RPMI7951 (cell line): ENCODE measurements around the gene TSC22D4. TPM values are rescaled to one million over a fixed set of nuclear protein-coding genes. Genes with fewer than 3 reads are reported as not detected.
"Not testable (repeated sequence)": the region's sequence is repeated elsewhere in the genome, so short reads cannot be mapped to it uniquely, and the experiment has no call there.

Experiments
- DNase-seq: peaks from one replicate; pipeline ENCODE4 v3.0.0-alpha.2; 2012; ENCODE audit warnings: low read depth
- total RNA-seq: library from RNA; depleted of rRNA; stranded (reverse); fragments of >200 nt; shearing (Covaris generic); gene quantifications from 2 replicates; pipeline ENCODE4 v1.2.3, GENCODE V29; 2014; rRNA removed

TSC22D4 gene
- 12.5 and 23.6 TPM in 2 replicates for total RNA-seq

DNA sequence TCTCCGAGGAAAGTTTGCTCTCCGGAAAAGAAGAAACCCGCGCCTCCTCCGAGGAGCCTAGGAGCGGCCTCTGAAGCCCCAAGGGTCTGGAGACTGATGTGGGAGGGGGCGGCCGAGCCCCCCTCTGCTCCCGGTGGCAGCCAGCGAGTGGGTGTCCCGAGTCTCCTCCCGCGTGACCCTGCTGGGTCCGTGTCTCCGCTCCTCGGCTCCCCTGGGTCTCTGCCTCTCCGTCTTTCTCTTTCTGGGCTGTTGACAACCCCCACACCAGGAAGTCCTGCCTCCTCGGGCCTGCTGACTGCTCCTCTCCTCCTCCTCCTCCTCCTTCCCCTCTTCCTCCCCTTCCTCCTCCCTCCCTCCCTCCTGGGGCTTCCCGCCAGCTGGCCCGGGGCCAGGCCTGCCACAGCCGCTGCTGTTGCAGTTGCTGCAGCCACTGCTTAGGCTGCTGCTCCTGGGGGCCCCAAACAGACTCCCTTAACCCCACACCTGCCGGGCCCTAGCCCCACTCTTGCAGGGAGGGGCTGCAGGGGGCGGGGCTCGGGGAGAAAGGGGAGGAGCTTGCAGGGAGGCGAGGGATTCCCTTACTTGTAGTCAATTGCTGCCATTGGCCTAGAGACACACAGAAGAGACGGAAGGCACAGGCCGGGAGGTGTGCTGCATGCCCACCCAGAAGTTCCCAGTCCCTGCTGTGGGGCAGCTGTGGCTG, at the start of gene TSC22D4:
TSS of gene TSC22D4 (minus strand) at position 257 of the 703 bp plus-strand sequence. CDS start 1,176 bp downstream, outside the sequence.
- peak; percentile 93 for DNase-seq

DNA sequence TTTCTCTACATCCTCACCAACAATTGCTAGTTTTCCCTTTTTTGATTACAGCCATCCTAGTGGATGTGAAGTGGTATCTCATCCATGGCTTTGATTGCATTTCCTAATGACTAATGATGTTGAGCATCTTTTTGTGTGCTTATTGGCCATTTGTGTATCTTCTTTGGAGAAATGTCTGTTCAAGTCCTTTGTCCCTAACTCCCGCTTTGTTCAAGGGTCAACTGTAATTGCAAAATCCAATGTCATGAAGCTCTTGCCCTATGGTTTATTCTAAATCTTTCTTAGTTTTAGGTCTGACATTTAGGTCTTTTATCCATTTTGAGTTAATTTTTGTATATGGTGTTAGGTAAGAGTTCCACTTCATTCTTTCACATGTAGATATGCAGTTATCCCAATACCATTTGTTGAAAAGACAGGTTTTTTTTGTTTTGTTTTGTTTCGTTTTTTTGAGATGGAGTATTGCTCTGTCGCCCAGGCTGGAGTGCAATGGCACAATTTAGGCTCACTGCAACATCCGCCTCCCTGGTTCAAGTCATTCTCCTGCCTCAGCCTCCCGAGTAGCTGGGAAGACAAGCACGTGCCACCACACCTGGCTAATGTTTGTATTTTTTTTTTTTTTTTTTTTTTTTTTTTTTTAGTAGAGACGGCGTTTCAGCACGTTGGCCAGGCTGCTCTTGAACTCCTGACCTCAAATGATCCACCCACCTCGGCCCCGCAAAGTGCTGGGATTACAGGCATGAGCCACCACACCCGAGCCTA, 49.3 kb upstream of the TSC22D4 start:
- not testable (repeated sequence) for DNase-seq

DNA sequence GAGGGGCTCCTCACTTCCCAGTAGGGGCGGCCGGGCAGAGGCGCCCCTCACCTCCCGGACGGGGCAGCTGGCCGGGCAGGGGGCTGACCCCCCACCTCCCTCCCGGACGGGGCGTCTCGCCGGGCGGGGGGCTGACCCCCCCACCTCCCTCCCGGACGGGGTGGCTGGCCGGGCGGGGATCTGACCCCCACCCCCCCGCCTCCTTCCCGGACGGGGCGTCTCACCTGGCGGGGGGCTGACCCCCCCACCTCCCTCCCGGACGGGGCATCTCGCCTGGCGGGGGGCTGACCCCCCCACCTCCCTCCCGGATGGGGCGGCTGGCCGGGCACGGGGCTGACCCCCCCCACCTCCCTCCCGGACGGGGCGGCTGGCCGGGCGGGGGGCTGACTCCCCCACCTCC, 44.2 kb upstream of the TSC22D4 start:
- DNase-seq = not testable (repeated sequence)

DNA sequence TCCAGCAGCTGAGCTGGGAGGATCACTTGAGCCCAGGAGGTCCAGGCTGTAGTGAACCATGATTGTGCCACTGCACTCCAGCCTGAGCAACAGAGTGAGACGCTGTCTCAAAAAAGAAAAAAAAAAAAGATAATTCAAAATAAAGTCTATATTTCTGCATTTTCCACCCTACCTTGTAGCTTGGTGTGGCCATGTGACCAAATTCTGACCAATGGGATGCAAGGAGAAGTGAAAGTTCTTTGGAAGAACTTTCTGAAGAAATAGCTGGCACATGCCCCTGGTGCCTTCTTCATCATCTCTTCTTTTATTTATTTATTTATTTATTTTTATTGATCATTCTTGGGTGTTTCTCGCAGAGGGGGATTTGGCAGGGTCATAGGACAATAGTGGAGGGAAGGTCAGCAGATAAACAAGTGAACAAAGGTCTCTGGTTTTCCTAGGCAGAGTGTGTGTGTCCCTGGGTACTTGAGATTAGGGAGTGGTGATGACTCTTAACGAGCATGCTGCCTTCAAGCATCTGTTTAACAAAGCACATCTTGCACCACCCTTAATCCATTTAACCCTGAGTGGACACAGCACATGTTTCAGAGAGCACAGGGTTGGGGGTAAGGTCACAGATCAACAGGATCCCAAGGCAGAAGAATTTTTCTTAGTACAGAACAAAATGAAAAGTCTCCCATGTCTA, 43.0 kb upstream of the TSC22D4 start:
- not testable (repeated sequence) for DNase-seq

DNA sequence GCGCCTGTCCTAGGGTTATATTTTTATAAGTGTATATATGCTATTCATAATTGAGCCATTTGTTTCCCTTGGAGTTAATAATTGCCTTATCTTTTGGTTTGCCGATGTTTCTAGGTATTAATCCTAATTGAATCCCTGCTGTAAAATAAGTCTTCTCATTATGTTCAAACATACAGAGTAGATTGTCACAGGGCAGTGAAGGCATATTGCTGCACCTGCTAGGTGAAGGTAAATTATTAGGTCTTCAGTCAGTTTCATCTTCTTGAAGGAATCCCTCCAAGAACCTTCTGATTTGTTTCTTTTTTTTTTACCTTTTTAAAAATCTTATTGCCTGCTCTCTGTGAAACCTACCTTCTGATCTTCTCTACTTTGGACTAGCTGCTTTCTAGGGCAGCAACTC, 42.1 kb upstream of the TSC22D4 start:
- DNase-seq = no peak

DNA sequence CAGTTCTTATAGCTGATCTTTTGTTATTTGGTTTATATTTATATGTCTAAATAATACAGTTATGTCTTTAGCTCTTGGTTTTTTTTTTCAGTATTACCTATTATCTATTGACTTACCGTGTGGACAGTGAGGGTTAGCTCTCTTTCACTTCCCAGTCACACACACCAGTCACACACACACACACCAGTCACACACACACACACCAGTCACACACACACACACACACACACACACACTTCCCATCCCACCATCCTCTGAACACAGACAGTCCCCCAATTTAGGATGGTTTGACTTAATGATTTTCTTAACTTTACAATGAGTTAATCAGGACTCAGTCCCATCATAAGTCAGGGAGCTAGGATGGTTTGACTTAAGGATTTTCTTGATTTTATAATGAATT, 41.1 kb upstream of the TSC22D4 start:
- no peak for DNase-seq

DNA sequence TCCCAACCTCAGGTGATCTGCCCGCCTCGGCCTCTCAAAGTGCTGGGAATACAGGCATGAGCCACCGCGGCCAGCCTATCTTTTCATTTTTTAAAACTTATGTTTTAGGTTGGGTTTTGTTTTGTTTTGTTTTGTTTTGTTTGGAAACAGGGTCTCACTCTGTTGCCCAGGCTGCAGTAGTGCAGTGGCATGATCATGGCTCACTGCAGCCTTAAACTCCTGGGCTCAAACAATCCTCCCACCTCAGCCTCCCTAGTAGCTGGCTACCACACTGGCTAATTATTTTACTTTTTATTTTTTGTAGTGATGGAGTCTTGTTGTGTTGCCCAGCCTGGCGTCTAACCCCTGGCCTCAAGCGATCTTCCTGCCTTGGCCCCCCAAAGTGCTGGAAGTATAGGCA, 40.6 kb upstream of the TSC22D4 start:
- no peak for DNase-seq

DNA sequence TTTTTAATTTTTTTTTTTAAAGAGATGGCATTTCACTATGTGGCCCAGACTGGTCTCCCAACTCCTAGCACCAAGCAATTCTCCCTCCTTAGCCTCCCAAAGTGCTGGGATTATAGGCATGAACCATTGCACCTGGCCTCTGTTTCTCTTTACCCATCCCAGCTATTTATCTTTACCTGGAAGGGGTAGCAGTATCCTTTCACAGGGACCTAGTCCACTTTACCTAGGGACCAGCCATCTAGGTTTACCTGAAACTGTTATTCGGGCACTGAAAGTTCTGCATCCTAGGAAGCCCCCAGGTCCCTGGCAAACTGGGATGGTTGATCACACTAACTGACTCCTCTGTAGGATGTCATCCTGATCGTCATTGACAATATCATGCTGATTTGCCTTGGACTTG, 38.3 kb upstream of the TSC22D4 start:
- no peak for DNase-seq

DNA sequence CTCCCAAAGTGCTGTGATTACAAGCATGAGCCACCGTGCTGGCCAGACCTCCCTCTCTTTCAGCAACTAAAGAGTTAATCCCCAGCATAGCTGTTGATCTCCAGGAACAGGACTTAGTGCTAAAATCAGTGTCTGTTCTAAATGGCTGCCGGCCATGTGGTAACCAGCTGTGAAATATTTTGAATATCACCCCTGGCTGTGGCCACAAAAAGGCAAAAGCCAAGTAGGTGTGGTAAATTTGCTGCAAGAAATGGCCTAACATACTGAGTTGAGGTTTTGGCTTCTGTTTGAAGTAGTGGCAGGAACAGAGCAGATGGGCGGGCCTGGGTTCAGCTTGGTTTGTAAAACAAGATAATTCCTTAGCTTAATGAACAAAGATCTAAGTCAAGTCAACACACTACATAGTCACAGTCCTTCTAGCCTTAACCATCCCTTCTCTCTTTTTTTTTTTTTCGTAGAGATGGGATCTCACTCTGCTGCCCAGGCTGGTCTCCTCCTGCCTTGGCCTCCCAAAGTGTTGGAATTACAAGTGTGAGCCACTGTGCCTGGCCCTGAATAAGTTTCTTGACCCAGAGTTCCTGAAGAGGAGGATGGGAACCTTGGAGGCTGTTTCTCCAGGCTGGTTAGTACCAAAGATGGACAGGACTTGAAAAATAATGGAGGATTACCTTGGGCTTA, 37.3 kb upstream of the TSC22D4 start:
- peak; percentile 97 for DNase-seq

DNA sequence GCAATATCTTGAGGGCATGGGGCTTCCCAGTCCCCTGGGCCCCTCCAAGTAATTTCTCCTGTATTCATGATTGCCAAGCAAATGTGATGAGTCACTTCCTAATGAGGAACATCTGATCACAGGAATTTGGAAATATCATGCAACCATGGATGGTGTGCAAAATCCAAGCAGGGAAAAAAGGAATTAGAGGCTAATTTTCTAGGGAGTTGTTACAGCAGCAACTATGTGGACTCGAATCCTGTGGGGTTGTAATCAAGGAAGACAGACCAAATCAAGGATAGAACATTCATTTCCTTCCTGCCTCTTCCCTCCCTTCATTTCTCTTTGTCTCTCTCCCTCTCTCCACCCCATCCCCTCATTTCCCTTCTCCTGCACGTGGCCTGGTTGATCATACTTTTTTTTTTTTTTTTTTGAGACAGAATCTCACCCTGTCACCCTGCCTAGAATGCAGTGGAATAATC, 36.1 kb upstream of the TSC22D4 start:
- DNase-seq = peak; percentile 79

DNA sequence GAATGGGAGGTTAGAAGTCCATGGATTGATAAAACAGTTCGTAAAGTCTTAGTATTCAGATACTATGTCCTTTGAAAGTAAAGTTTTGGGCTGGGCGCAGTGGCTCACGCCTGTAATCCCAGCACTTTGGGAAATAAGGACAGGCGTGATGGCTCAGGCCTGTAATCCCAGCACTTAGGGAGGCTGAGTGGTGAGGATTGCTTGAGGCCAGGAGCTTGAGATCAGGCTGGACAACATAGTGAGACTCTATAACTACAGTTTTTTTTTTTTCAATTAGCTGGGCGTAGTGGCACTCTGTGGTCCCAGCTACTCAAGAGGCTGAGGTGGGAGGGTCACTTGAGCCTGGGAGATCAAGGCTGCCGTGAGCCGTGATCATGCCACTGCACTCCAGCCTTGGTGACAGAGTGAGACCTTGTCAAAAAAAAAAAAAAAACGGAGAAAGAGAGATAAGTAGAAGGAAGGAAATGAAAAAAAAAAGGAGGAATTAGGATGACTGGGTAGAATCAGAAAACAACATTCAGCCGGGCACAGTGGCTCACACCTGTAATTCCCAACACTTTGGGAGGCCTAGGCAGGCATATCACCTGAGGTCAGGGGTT, 34.3 kb upstream of the TSC22D4 start:
- no peak for DNase-seq

DNA sequence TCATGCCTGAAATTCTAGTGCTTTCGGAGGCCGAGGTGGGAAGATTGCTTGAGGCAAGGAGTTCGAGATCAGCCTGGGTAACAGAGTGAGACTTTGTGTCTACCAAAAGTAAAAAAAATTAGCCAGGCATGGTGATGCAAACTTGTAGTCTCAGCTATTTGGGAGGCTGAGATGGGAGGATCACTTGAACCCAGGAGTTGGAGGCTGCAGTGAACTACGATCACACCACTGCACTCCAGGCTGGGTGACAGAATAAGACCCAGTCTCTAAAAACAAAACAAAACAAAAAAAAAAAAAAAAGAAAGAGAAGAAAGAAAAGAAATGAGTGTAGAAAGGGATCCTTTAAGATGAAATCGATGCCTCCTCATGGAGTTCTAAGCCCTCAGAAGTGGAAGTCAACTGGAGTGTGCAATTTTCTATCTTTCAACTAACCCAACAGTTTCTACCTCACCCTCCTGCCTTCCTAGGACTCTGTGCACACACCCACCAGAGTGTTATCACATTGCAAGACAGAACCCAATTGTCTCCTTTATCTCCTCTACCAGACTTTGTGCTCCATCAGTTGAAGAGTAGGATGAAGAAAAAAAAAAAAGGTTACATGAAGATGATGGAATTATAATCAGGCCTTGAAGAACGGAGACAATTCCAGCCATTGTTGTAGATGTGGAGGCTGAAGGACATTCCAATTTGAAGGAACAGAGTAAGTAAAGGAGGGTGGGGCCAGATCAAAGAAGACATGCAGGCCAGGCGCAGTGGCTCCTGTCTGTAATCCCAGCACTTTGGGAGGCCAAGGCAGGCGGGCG, 31.6 kb upstream of the TSC22D4 start:
- DNase-seq = no peak

DNA sequence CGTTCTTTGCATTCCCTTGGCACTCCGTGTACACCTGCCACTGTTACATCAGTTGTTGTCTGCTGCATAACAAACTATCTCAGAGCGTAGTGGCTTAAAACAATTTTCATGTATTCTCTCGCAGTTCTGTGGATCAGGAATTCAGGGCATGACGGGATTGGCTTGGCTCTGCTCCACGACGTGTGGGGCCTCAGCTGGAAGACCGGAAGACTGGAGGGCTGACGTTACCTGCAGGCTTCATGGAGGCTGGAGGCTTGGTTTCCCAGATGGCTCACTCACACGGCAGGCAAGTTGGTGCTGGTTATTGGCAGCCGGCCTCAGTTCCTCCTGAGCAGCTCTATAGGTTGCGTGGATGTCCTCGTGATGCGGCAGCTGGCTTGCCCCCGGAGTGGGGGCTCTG, 30.2 kb upstream of the TSC22D4 start:
- peak; percentile 71 for DNase-seq

DNA sequence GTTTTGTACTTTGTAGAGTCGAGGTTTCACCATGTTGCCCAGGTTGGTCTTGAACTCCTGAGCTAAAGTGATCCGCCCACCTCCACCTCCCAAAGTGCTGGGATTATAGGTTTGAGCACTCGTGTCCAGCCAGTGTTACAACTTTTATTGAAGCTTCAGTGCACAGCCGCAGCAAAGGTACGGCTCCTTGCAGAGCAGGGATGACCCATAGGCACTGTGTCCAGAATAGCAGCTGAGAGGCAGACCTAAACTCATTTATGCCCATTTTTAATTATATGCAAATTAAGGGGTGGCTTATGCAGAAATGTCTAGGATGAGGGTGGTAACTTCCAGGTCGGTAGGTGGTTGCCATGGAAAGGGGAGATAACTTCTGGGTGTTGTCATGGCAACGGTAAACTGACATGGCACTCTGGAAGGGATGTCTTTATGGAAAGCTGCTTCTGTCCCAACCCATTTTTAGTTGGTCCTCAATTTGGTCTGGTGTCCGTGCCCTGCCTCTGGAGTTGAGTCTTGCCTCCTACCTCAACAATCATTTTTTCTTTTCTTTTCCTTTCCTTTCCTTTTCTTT, 27.4 kb upstream of the TSC22D4 start:
- DNase-seq = no peak

DNA sequence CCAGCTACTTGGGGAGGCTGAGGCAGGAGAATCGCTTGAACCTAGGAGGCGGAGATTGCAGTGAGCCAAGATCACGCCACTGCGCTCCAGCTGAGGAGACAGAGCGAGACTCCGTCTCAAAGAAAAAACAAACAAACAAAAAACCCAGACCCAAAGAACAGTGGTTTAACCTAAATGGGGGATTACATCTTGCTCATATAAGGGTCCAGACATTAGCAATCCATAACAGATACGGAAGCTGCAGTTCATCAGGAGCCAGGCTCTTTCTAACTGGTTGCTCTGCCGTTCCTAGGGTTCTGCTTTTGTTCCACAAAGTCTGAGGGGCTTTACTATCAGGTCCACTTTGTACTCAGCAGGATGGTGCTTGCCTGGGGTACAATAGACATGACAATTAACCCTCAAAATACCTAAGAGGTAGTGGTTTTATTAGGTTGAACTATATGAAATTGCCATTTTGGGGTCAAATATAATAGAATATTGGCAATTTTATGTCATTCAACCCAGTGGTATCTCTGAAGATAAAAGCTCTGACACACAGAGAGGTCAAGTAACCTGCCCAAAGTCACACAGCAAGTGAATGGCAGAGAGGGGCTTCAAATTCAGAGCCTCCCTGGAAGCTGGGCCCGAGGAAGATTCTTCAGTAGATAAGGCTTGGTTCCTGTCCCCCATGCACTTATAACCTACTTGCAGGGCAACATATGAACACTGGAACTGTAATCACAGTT, 26.0 kb upstream of the TSC22D4 start:
- no peak for DNase-seq

DNA sequence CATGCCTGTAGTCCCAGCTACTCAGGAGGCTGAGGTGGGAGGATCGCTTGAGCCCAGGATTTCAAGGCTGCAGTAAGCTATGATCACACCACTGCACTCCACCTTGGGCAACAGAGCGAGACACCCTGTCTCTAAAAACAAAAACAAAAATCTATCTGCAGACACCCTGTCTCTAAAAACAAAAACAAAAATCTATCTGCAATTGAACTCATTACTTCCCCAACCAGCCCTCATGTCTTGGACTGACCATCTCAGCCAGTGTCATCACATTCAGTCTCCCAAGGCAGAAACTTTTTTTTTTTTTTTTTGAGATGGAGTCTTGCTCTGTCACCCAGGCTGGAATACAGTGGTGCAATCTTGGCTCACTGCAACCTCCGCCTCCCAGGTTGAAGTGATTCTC, 25.0 kb upstream of the TSC22D4 start:
- DNase-seq = not testable (repeated sequence)

DNA sequence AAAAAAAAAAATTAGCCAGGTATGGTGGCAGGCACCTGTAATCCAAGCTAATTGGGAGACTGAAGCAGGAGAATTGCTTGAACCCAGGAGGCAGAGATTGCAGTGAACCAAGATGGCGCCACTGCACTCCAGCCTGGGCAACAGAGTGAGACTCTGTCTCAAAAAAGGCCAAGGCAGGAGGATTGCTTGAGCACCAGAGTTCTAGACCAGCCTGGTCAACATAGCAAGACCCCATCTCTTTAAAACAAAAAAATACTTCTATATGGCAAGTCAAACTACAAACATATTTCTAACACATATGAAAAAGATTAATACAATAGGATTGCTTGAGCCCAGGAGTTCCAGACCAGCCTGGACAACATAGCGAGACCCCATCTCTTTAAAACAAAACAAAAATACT, 21.7 kb upstream of the TSC22D4 start:
- not testable (repeated sequence) for DNase-seq

DNA sequence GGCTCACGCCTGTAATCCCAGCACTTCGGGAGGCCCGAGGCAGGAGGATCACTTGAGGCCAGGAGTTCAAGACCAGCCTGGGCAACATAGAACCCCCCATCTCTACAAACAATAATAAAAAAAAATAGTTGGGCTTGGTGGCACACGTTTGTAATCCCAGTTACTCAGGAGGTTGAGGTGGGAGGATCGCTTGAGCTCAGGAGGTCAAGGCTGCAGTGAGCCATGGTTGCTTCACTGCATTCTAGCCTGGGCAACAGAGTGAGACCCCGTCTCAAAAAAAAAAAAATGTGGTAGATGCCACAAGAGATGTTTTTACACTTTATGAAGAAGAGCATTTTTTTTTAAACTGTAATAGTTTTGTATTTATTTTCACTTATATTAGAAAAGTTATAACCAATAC, 17.5 kb upstream of the TSC22D4 start:
- no peak for DNase-seq

DNA sequence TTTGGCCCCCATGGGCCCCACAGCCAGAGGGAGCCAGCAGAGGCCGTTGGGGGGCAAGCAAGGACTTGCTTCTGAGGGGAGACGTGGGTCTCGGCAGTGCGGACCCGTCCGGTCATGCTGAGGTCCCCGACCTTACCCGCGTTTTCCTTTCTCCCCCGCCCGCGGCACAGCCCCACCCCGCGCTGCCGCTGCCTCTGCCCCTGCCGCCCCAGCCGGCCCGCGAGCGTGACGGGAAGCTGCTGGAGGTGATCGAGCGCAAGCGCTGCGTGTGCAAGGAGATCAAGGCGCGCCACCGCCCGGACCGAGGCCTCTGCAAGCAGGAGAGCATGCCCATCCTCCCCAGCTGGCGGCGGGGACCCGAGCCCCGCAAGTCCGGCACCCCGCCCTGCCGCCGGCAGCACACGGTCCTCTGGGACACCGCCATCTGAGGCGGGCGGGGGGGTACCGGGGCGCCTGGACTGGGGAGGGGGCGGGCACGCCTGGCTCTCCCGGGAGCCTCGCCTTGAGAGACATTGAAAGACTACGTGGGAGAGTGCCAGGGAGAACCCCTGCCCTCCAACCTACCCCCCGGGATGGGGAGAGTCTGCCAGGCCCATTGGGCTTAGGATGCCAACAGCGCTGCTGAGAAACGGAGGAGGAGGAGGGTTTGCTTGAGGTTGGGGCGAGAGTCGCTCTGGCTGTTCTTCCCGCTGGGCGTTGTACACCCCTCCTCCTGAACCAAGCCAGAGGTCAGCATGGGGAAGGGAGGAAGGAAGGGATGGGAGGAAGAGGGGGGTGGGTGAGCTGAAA, 14.7 kb upstream of the TSC22D4 start:
- DNase-seq = no peak
